HG03442 (cell line): Measurements from ENCODE around the gene HCRT.
"Not testable (repeated sequence)": the region's sequence is repeated elsewhere in the genome, so short reads cannot be mapped to it uniquely, and the experiment has no call there.

Source experiments
- ATAC-seq: cut with Tn5 transposase; IDR thresholded peaks from one replicate; pipeline ENCODE4 v1.9.1; 2021; ENCODE audit warnings: mild to moderate bottlenecking, moderate library complexity; ENCODE audit not compliant: unreplicated experiment

HCRT gene

GRCh38 chr17:42180411-42180921 is 4.8 kb downstream of the HCRT start:
- ATAC-seq: no peak

- ATAC-seq: no peak
Measured at GRCh38 chr17:42179911-42180410, 5.3 kb downstream of the HCRT start.

- no peak for ATAC-seq
Measured at GRCh38 chr17:42179335-42179734, 5.9 kb downstream of the HCRT start.

GRCh38 chr17:42178817-42179216 is 6.4 kb downstream of the HCRT start:
- no peak for ATAC-seq

GRCh38 chr17:42177684-42178083 is 7.6 kb downstream of the HCRT start:
- ATAC-seq: no peak

GRCh38 chr17:42174126-42174783 is 11.0 kb downstream of the HCRT start:
- no peak for ATAC-seq

GRCh38 chr17:42171831-42172230 is 13.4 kb downstream of the HCRT start:
- ATAC-seq: no peak

GRCh38 chr17:42169351-42169750 is 15.9 kb downstream of the HCRT start:
- no peak for ATAC-seq

- ATAC-seq: no peak
Measured at GRCh38 chr17:42167807-42168206, 17.4 kb downstream of the HCRT start.

- no peak for ATAC-seq
Measured at GRCh38 chr17:42166196-42166763, 19.0 kb downstream of the HCRT start.

- ATAC-seq: no peak
Measured at GRCh38 chr17:42165751-42166150, 19.5 kb downstream of the HCRT start.

- ATAC-seq: no peak
Measured at GRCh38 chr17:42163696-42164407, 21.4 kb downstream of the HCRT start.

GRCh38 chr17:42163113-42163512 is 22.1 kb downstream of the HCRT start:
- ATAC-seq: no peak

GRCh38 chr17:42160531-42160910 is 24.7 kb downstream of the HCRT start:
- ATAC-seq: no peak

GRCh38 chr17:42159796-42160530 is 25.3 kb downstream of the HCRT start:
- no peak for ATAC-seq

- ATAC-seq: no peak
Measured at GRCh38 chr17:42155614-42156045, 29.6 kb downstream of the HCRT start.

- ATAC-seq: no peak
Measured at GRCh38 chr17:42153919-42154742, 31.1 kb downstream of the HCRT start.

- no peak for ATAC-seq
Measured at GRCh38 chr17:42146911-42147607, 38.2 kb downstream of the HCRT start.

- ATAC-seq: not testable (repeated sequence)
Measured at GRCh38 chr17:42143138-42143537, 42.1 kb downstream of the HCRT start.
